Measurements from ENCODE around the gene CCDC92.

CCDC92 gene

DNA sequence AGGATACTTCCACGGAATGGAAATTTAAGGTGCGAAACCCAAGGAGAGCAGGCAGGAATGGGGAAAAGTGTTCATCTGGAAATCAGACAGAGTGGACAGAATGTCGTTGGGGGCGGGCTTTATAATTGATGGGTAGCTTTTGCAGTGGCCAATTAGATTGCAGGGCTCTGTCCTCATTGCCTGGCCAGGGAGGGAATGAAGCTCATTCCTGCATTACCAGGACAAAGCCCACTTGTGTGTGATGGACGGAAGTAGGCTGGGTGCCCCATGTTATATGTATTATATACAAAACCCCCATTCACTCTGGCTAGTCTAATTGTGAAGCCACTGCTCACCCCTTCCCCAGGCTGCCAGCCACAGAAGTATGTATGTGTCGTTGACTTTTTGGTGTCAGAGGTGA lies 23.9 kb upstream of the CCDC92 start:
- H3K36me3 Mint-ChIP-seq (ENCODE audit: low read depth): peaks cover 49% of the 10 kb centered on the region
- H3K4me3 Mint-ChIP-seq: no peak overlapping the region
- TF ChIP-seq, protein P1, sequence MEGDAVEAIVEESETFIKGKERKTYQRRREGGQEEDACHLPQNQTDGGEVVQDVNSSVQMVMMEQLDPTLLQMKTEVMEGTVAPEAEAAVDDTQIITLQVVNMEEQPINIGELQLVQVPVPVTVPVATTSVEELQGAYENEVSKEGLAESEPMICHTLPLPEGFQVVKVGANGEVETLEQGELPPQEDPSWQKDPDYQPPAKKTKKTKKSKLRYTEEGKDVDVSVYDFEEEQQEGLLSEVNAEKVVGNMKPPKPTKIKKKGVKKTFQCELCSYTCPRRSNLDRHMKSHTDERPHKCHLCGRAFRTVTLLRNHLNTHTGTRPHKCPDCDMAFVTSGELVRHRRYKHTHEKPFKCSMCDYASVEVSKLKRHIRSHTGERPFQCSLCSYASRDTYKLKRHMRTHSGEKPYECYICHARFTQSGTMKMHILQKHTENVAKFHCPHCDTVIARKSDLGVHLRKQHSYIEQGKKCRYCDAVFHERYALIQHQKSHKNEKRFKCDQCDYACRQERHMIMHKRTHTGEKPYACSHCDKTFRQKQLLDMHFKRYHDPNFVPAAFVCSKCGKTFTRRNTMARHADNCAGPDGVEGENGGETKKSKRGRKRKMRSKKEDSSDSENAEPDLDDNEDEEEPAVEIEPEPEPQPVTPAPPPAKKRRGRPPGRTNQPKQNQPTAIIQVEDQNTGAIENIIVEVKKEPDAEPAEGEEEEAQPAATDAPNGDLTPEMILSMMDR (IDR thresholded peaks at IDR 0.05; ENCODE audit: unreplicated experiment in 3 of 3): no peak
- peaks cover 36% of the 10 kb centered on the region for H3K4me1 Mint-ChIP-seq
- no peaks in the 10 kb centered on the region for H3K27me3 Mint-ChIP-seq (ENCODE audit: low read depth)
- H3K27ac Mint-ChIP-seq: peak overlapping the region in 2 of 3 experiments; percentile 9 to 41
- H3K9me3 Mint-ChIP-seq: no peaks in the 10 kb centered on the region

DNA sequence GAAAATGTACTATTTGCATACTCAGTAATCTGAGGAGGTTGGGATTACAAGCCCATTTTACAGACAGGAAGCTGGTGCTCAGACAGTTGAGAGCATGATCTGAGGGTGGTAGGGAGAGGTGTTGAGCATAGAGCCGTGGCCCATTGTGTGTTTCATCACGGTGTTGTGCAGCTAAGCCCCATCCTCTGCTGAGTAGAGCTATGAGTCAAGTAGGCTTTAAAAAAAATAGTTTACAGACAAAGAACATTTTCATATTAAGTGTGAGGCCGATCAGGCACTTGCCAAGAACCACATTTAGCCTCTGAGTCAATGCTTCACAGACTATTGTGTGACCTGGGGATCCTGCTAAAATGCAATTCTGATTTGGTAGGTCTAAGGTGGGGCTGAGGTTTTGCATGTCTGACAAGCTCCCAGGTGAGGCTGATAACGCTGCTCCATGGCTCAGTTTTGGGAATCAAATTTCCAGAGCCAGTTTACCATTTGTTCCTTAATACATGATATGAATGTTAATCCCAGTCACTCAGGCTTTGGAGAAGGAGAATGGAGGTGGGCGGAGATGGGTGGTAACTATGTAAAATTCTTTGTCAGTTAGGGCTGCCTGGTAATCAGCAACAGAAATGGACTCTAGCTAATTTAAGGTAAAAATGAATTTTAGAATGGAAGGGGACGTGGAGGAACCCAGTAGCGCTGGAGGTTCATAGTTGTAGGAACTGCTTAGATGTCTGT lies 22.6 kb upstream of the CCDC92 start:
- H3K9me3 Mint-ChIP-seq: no peaks in the 10 kb centered on the region
- peaks cover 46% of the 10 kb centered on the region for H3K4me1 Mint-ChIP-seq
- H3K27ac Mint-ChIP-seq: peak overlapping the region in 1 of 3 experiments; percentile 17
- H3K27me3 Mint-ChIP-seq (ENCODE audit: low read depth): no peaks in the 10 kb centered on the region
- H3K4me3 Mint-ChIP-seq: no peak overlapping the region
- TF ChIP-seq, protein P1 (IDR thresholded peaks at IDR 0.05; ENCODE audit: unreplicated experiment in 3 of 3): no peak
- H3K36me3 Mint-ChIP-seq (ENCODE audit: low read depth): peaks cover 59% of the 10 kb centered on the region

DNA sequence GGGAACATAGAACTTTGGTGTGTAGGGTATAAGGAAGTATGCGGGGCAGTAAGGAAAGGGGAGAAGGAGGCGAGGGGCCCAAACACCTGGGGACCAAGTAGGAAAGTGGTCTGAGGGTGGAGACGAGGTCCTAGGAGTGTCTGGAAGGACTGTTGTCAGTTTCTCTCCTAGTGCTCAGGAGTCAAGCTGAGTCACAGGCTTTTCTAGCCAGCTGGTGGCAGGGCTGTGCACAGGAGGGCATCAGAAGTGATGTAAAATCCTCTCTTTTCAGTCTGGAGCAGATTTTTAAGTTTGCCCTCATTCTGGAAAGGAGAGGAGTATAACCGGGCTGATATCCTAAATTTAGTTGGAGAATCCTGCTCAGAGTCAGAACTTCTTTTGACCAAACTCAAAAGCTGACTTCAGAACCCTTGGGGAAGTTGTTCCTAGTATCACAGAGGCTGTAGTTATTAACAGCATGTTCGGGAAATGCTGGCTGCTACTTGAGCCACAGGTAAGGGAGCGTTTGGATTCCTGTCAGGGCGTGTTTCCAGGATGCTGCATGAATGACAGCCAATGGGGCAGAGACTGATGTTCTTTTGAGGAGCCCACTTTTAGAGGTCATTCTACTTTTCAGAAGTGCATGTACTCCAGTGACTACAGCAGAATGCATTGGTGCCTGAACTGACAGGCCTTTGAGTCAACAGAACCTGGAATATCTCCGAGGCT lies 19.6 kb upstream of the CCDC92 start:
- TF ChIP-seq, protein P1 (IDR thresholded peaks at IDR 0.05; ENCODE audit: unreplicated experiment in 3 of 3): no peak
- no peak overlapping the region for H3K4me3 Mint-ChIP-seq
- H3K9me3 Mint-ChIP-seq: no peaks in the 10 kb centered on the region
- H3K27me3 Mint-ChIP-seq (ENCODE audit: low read depth): no peaks in the 10 kb centered on the region
- H3K4me1 Mint-ChIP-seq: peaks cover 47% of the 10 kb centered on the region
- H3K27ac Mint-ChIP-seq: no peak overlapping the region
- H3K36me3 Mint-ChIP-seq (ENCODE audit: low read depth): peaks cover 62% of the 10 kb centered on the region

DNA sequence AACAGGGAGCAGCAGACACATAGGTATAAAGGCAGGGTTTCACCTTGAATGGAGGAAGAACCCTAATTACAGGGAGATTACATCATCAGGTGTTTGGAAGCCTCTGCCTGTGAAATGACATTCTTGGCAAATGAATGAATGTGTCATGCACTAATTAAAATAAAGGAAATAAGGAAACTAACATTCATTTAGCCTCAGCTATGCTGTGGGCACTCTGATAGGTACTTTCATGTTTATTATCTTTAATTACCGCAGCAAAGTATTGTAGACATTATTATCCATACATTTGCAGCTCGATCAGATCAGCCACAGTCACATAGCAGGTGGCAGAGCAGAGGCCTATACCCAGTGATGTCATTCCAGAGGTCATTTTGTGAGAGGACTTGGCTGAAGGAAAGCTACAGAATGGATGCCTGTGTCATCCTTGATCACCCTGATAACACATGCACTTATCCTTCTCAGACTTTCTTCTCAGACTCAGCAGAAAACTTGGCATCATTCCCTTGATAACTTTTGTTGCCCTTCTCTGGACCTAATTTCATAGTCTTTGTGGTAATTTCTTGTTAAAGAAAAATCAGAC lies 18.8 kb upstream of the CCDC92 start:
- no peaks in the 10 kb centered on the region for H3K9me3 Mint-ChIP-seq
- no peak overlapping the region for H3K4me3 Mint-ChIP-seq
- H3K27me3 Mint-ChIP-seq (ENCODE audit: low read depth): no peaks in the 10 kb centered on the region
- H3K4me1 Mint-ChIP-seq: peaks cover 52% of the 10 kb centered on the region
- no peak overlapping the region for H3K27ac Mint-ChIP-seq
- H3K36me3 Mint-ChIP-seq (ENCODE audit: low read depth): peaks cover 64% of the 10 kb centered on the region
- TF ChIP-seq, protein P1 (IDR thresholded peaks at IDR 0.05; ENCODE audit: unreplicated experiment in 3 of 3): no peak

DNA sequence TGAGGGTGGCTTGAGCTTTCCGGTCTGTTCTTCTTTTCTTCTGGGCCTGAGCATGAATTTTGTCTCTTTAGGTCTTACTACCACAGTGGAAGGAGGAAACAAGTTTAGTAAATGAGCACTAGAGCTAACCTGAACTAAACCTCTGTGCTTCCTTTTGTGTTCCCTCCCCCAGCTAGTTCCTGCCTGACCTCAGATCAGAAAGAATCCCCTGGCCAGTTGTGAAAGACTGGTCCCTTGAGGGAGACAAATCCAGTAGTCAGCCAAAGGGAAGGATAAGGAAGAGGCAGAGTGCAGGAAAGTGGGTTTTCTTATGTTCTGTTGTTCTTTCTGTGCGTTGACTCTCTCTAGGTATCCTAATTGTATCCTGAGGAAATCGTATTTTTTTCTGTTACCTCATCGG lies 17.9 kb upstream of the CCDC92 start:
- Mint-ChIP-seq H3K36me3 (ENCODE audit: low read depth) (peaks cover 59% of the 10 kb centered on the region), H3K27me3 (ENCODE audit: low read depth) (no peaks in the 10 kb centered on the region), H3K4me3 (peak overlapping the region in 1 of 3 experiments; percentile 1), H3K4me1 (peaks cover 47% of the 10 kb centered on the region), H3K9me3 (no peaks in the 10 kb centered on the region), H3K27ac (peak overlapping the region; percentile 14 to 76 (median 31))
- TF ChIP-seq, protein P1 (IDR thresholded peaks at IDR 0.05; ENCODE audit: unreplicated experiment in 3 of 3): no peak
